GM12878 (cell line): ENCODE data around the gene BMF. TPM values are rescaled to one million over a fixed set of nuclear protein-coding genes. Genes with fewer than 3 reads are reported as not detected.

Experiments used
- ATAC-seq: fragments of 200-7000 bp; cut with Tn5 transposase; 3 replicates; pipeline ENCODE4 v1.9.1; 2020; ENCODE audit warnings: mild to moderate bottlenecking, moderate library complexity
- BruUV-seq: library from RNA; stranded (reverse); fragments of 400-500 nt; replicated peaks from 2 replicates; lab custom pipeline; 2021; lab: Mats Ljungman, UMichigan
- CTCF ChIA-PET: fragments of 300-600 bp; sonication (Branson Sonifier 250); formaldehyde crosslinking; extraction: SDS; loops from one replicate; lab custom pipeline; 2021; ENCODE audit warnings: inconsistent platforms; lab: Yijun Ruan, JAX
- POLR2A ChIA-PET: fragments of 350-600 bp; formaldehyde crosslinking; extraction: SDS; loops from one replicate; lab custom pipeline; 2021; ENCODE audit warnings: inconsistent platforms; lab: Charles Lee
- RAD21 ChIA-PET: fragments of 300-600 bp; sonication (Branson Sonifier 250); formaldehyde crosslinking; loops from one replicate; lab custom pipeline; 2023; ENCODE audit warnings: antibody characterized with exemption; ENCODE audit not compliant: unreplicated experiment; lab: Charles Lee
- SMC1A ChIA-PET: fragments of 300-600 bp; sonication (Branson Sonifier 250); formaldehyde crosslinking; loops from one replicate; lab custom pipeline; 2023; ENCODE audit not compliant: unreplicated experiment, uncharacterized antibody; lab: Charles Lee
- DNase-seq: peaks from one replicate; pipeline ENCODE4 v3.0.0-alpha.2; 2011; ENCODE audit warnings: low read depth, low spot score
- FAIRE-seq: peaks from 3 replicates; lab custom pipeline; 2011; peaks lifted over from hg19 to GRCh38; lab: Jason Lieb, UNC
- H2AFZ ChIP-seq: 2 replicates; pipeline ENCODE4 v1.6.0; 2011; ENCODE audit warnings: low read depth, low read length, control low read depth; ENCODE audit not compliant: control insufficient read depth
- H3K27ac ChIP-seq: 2 replicates; pipeline ENCODE4 v1.5.1; 2011; ENCODE audit warnings: control low read depth; ENCODE audit not compliant: control insufficient read depth, insufficient read depth
- H3K27me3 ChIP-seq, 2 experiments: replicated peaks in 1 of 2; 2 replicates each; pipeline versions ENCODE4 v1.6.0 to v1.6.1; 2011; ENCODE audit warnings: low read length in 1 of 2; ENCODE audit not compliant: control insufficient read depth in 2 of 2, insufficient read depth in 2 of 2
- H3K36me3 ChIP-seq, 2 experiments: 2 replicates each; pipeline ENCODE4 v1.5.1; 2011; ENCODE audit warnings: low read length in 1 of 2; ENCODE audit not compliant: control insufficient read depth in 2 of 2, insufficient read depth in 2 of 2
- H3K4me1 ChIP-seq: 2 replicates; pipeline ENCODE4 v1.6.1; 2011; ENCODE audit warnings: mild to moderate bottlenecking, low read length, moderate library complexity, mixed read lengths; ENCODE audit not compliant: control insufficient read depth, insufficient read depth
- H3K4me2 ChIP-seq: 2 replicates; pipeline ENCODE4 v1.6.0; 2011; ENCODE audit warnings: control low read depth; ENCODE audit not compliant: control insufficient read depth, insufficient read depth
- H3K4me3 ChIP-seq: fragments of 200-600 bp; sonication (generic); 2 replicates; pipeline ENCODE4 v1.5.1; 2016
- H3K79me2 ChIP-seq: 2 replicates; pipeline ENCODE4 v1.6.0; 2011; ENCODE audit warnings: low read length; ENCODE audit not compliant: control insufficient read depth, insufficient read depth
- H3K9ac ChIP-seq: 2 replicates; pipeline ENCODE4 v1.8.0; 2011; ENCODE audit warnings: low read length, control low read depth, mixed read lengths; ENCODE audit not compliant: control insufficient read depth, insufficient read depth
- H3K9me3 ChIP-seq: replicated peaks from 3 replicates; pipeline ENCODE4 v1.5.1; 2011; ENCODE audit warnings: mild to moderate bottlenecking, low read length; ENCODE audit not compliant: control insufficient read depth, insufficient read depth
- H4K20me1 ChIP-seq: 2 replicates; pipeline ENCODE4 v1.6.0; 2011; ENCODE audit not compliant: control insufficient read depth, insufficient read depth
- ASH2L ChIP-seq: fragments of 300-600, 200-600 bp; sonication (generic); IDR thresholded peaks from 2 replicates; pipeline ENCODE4 v1.6.1; 2017; ENCODE audit warnings: low read depth, mild to moderate bottlenecking, borderline replicate concordance
- CBFB ChIP-seq: IDR thresholded peaks from 2 replicates; pipeline ENCODE4 v1.6.1; 2016; ENCODE audit warnings: antibody characterized with exemption, low read depth
- CREB1 ChIP-seq: IDR thresholded peaks from 2 replicates; pipeline ENCODE4 v1.6.1; 2012; ENCODE audit warnings: low read depth, mild to moderate bottlenecking, inconsistent platforms
- EED ChIP-seq: sonication (generic); IDR thresholded peaks from 2 replicates; pipeline ENCODE4 v1.6.1; 2016; ENCODE audit warnings: antibody characterized with exemption, low read depth
- EGR1 ChIP-seq, 2 experiments: IDR thresholded peaks; 1 replicate in 1 of 2; 2 replicates in 1 of 2; pipeline ENCODE4 v1.6.1; 2011 to 2012; ENCODE audit warnings: low read depth in 2 of 2, low read length in 2 of 2, borderline replicate concordance in 1 of 2, mild to moderate bottlenecking in 1 of 2, moderate library complexity in 1 of 2
- EP300 ChIP-seq, 2 experiments: fragments of 150-350 bp in 1 of 2; IDR thresholded peaks; 2 replicates each; pipeline ENCODE4 v1.6.1; 2011 to 2012; ENCODE audit warnings: low read depth in 2 of 2, low read length in 2 of 2, borderline replicate concordance in 1 of 2, improper control_type of control experiment in 1 of 2, inconsistent platforms in 1 of 2; ENCODE audit not compliant: control insufficient read depth in 1 of 2
- FOS ChIP-seq: IDR thresholded peaks from 3 replicates; pipeline ENCODE4 v1.6.1; 2011; ENCODE audit warnings: borderline replicate concordance; ENCODE audit not compliant: insufficient read length; ENCODE audit errors: extremely low read depth
- KDM1A ChIP-seq: fragments of 200-600 bp; sonication (generic); IDR thresholded peaks from 2 replicates; pipeline ENCODE4 v1.6.1; 2016; ENCODE audit warnings: borderline replicate concordance
- MYB ChIP-seq: fragments of 150-350 bp; IDR thresholded peaks from 2 replicates; pipeline ENCODE4 v1.6.1; 2014; ENCODE audit warnings: mild to moderate bottlenecking, low read depth, low read length, borderline replicate concordance
- RAD51 ChIP-seq: fragments of 450-650 bp; IDR thresholded peaks from 2 replicates; pipeline ENCODE4 v1.6.1; 2016; ENCODE audit warnings: moderate library complexity, mild to moderate bottlenecking, inconsistent platforms
- WGBS: methylation state at CpG from one replicate; pipeline ENCODE4 v1.1.6; 2016; ENCODE audit warnings: low lambda C conversion rate; ENCODE audit not compliant: insufficient replicate concordance, insufficient coverage; ENCODE audit errors: missing lambda C conversion rate; 5-methylcytosine and 5-hydroxymethylcytosine counted together
- in situ Hi-C: fragments of 300-500 bp; cut with MboI; formaldehyde crosslinking; loops from 9 replicates; pipeline ENCODE4 v1.14.3; 2018; ENCODE audit warnings: mixed read lengths
- intact Hi-C: fragments of 100-400 bp; cut with micrococcal nuclease; formaldehyde crosslinking; loops from one replicate; pipeline ENCODE4 v1.14.2; 2022; ENCODE audit not compliant: unreplicated experiment
- polyA plus RNA-seq, 11 experiments: library from polyadenylated mRNA; depleted of rRNA in 4 of 11; unstranded in 6 of 11; stranded (reverse) in 5 of 11; fragments of >200 nt; fragmentation: Nextera tagmentation in 4 of 11; fragmentation: Illumina TruSeq in 1 of 11; extraction: Ambion mirVana in 4 of 11; extraction: Trizol in 1 of 11; gene quantifications; 1 replicate in 1 of 11; 2 replicates in 10 of 11; pipeline versions ENCODE4 v1.2.1 to v1.2.3, GENCODE V29; 2011 to 2016; ENCODE audit warnings: inconsistent platforms in 2 of 11, missing spikeins in 2 of 11, low read depth in 1 of 11
- total RNA-seq, 4 experiments: library from RNA; depleted of rRNA in 3 of 4; stranded (reverse); fragments of >200 nt in 3 of 4; fragmentation: Illumina TruSeq in 1 of 4; extraction: Trizol in 1 of 4; gene quantifications; 2 replicates each; pipeline versions ENCODE4 v1.2.1 to v1.2.3, GENCODE V29; 2013 to 2021
- TF ChIP-seq, protein P1 (sequence below): IDR thresholded peaks from 2 replicates; pipeline ENCODE4 v1.6.1; 2012; ENCODE audit warnings: low read length, inconsistent platforms
- TF ChIP-seq, protein P2 (sequence below): IDR thresholded peaks from 2 replicates; pipeline ENCODE4 v1.6.1; 2011; ENCODE audit warnings: mild to moderate bottlenecking, low read depth, low read length, moderate library complexity; ENCODE audit not compliant: insufficient replicate concordance
- TF ChIP-seq, protein P3 (sequence below): IDR thresholded peaks from 2 replicates; pipeline ENCODE4 v1.6.1; 2012; ENCODE audit warnings: improper control_type of control experiment, low read depth, low read length; ENCODE audit not compliant: insufficient replicate concordance

BMF gene
- total and polyA plus RNA-seq, 10 of the 15 experiments (the other 5 are each of a cell fraction or from before 2014, with no cell fraction given): 0.82 to 34.9 (median 16.9) TPM

DNA sequence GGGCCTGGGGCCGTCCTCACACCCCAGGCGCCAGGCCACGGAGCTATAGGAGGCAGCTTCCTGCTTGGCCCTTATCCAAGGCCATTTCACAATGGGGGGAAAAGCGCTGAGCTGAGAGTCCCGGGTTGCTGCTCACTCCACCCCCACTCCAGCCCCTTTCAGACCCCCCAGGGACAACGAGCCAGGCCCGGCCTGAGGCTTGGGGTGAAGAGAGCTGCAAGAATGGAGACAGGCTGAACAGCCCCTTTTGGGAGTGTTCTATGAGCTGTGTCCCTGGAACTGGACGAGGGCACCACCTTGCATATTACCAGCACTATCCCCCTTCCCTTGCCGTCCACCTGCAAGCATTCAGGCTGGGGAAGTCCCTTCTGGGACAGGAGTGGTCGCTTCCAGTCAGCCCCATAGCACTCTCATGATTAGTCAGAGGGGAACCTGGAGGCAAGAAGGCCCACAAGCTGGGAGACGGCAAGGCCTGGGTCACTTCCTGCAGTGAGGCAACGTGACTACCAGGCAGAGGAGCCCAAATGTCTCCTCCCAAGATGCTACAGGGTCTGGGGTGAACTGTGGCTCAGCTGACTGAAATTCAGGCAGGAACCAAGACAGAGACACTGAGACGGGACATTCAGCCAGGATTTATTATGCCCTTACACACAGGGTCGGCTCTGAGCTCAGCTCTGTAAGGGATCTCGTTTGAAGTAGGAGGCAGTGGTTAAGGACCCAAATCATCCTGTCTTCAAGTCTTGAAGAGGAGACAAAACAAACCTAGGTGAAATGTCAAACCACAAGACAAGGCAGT is 61.1 kb downstream of the BMF start:
- H4K20me1 ChIP-seq: no peaks in the 10 kb centered on the region
- ChIA-PET POLR2A (interaction anchor here (0.5 to 8.0 kb wide), 16 partner anchors 12 to 228 kb away, joined by 3 to 307 read pairs (median 4); partner anchors contain the start of genes BMF and BUB1B), SMC1A (interaction anchor here (0.7 to 23.0 kb wide), 24 partner anchors 8 to 263 kb away, joined by 3 to 1082 read pairs (median 8); partner anchors contain the start of genes BMF and BUB1B), CTCF (interaction anchor here (0.7 to 11.8 kb wide), 29 partner anchors 8 to 289 kb away, joined by 3 to 776 read pairs (median 7); partner anchors contain the start of genes BMF, BUB1B, FSIP1 and PAK6), RAD21 (interaction anchor here (0.5 to 8.5 kb wide), 18 partner anchors 10 to 260 kb away, joined by 3 to 903 read pairs (median 11); partner anchors contain the start of genes BMF, BUB1B and SRP14)
- WGBS: under 1% methylated on average over 15 of the region's 15 CpGs
- no peaks in the 10 kb centered on the region for H3K9me3 ChIP-seq
- peak overlapping the region; percentile 68 for H3K9ac ChIP-seq
- DNase-seq (peak; percentile 86), FAIRE-seq (peak; percentile 86), ATAC-seq (peak; percentile 72)
- no peaks in the 10 kb centered on the region for H3K27me3 ChIP-seq
- H2AFZ ChIP-seq: peak overlapping the region; percentile 60
- TSS peak; percentile 54 for BruUV-seq
- peak overlapping the region; percentile 92 for H3K27ac ChIP-seq
- H3K36me3 ChIP-seq: no peaks in the 10 kb centered on the region; a peak in 1 of 4 replicates
- in situ Hi-C loops: loop anchor here (5.0 to 10.0 kb wide), 3 partner anchors 120 to 225 kb away; no protein-coding TSS in a partner anchor
- H3K4me1 ChIP-seq: peaks cover 65% of the 10 kb centered on the region
- no peak overlapping the region for H3K4me3 ChIP-seq
- peaks cover 2% of the 10 kb centered on the region; the same call in 1 of the 2 replicates for H3K79me2 ChIP-seq
- intact Hi-C loops: loop anchor here (1.0 to 5.0 kb wide), 3 partner anchors 17 to 135 kb away; no protein-coding TSS in a partner anchor
- H3K4me2 ChIP-seq: peak overlapping the region; percentile 95
- TF ChIP-seq EGR1 (IDR thresholded peaks at IDR 0.05; ENCODE audit: borderline replicate concordance in 1 of 2, low read depth in 2 of 2, low read length in 2 of 2): no peak; a peak in 1 of 3 replicates
- no peak for TF ChIP-seq FOS
- peak; percentile 99 for TF ChIP-seq EED
- TF ChIP-seq, protein P1, sequence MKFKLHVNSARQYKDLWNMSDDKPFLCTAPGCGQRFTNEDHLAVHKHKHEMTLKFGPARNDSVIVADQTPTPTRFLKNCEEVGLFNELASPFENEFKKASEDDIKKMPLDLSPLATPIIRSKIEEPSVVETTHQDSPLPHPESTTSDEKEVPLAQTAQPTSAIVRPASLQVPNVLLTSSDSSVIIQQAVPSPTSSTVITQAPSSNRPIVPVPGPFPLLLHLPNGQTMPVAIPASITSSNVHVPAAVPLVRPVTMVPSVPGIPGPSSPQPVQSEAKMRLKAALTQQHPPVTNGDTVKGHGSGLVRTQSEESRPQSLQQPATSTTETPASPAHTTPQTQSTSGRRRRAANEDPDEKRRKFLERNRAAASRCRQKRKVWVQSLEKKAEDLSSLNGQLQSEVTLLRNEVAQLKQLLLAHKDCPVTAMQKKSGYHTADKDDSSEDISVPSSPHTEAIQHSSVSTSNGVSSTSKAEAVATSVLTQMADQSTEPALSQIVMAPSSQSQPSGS: no peak
- TF ChIP-seq, protein P2, sequence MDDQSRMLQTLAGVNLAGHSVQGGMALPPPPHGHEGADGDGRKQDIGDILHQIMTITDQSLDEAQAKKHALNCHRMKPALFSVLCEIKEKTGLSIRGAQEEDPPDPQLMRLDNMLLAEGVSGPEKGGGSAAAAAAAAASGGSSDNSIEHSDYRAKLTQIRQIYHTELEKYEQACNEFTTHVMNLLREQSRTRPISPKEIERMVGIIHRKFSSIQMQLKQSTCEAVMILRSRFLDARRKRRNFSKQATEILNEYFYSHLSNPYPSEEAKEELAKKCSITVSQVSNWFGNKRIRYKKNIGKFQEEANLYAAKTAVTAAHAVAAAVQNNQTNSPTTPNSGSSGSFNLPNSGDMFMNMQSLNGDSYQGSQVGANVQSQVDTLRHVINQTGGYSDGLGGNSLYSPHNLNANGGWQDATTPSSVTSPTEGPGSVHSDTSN: no peak
- no peak for TF ChIP-seq CREB1
- no peak; the same call in 1 of the 2 replicates for TF ChIP-seq CBFB
- TF ChIP-seq ASH2L: no peak
- peak; percentile 62; the same call in 1 of the 2 replicates for TF ChIP-seq RAD51
- TF ChIP-seq EP300 (IDR thresholded peaks at IDR 0.05; ENCODE audit: borderline replicate concordance in 1 of 2, control insufficient read depth in 1 of 2, low read depth in 2 of 2, low read length in 2 of 2): peak in 1 of 2 experiments; percentile 31; a peak in 1 of 4 replicates
- TF ChIP-seq, protein P3, sequence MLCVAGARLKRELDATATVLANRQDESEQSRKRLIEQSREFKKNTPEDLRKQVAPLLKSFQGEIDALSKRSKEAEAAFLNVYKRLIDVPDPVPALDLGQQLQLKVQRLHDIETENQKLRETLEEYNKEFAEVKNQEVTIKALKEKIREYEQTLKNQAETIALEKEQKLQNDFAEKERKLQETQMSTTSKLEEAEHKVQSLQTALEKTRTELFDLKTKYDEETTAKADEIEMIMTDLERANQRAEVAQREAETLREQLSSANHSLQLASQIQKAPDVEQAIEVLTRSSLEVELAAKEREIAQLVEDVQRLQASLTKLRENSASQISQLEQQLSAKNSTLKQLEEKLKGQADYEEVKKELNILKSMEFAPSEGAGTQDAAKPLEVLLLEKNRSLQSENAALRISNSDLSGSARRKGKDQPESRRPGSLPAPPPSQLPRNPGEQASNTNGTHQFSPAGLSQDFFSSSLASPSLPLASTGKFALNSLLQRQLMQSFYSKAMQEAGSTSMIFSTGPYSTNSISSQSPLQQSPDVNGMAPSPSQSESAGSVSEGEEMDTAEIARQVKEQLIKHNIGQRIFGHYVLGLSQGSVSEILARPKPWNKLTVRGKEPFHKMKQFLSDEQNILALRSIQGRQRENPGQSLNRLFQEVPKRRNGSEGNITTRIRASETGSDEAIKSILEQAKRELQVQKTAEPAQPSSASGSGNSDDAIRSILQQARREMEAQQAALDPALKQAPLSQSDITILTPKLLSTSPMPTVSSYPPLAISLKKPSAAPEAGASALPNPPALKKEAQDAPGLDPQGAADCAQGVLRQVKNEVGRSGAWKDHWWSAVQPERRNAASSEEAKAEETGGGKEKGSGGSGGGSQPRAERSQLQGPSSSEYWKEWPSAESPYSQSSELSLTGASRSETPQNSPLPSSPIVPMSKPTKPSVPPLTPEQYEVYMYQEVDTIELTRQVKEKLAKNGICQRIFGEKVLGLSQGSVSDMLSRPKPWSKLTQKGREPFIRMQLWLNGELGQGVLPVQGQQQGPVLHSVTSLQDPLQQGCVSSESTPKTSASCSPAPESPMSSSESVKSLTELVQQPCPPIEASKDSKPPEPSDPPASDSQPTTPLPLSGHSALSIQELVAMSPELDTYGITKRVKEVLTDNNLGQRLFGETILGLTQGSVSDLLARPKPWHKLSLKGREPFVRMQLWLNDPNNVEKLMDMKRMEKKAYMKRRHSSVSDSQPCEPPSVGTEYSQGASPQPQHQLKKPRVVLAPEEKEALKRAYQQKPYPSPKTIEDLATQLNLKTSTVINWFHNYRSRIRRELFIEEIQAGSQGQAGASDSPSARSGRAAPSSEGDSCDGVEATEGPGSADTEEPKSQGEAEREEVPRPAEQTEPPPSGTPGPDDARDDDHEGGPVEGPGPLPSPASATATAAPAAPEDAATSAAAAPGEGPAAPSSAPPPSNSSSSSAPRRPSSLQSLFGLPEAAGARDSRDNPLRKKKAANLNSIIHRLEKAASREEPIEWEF: no peak
- TF ChIP-seq MYB: no peak
- TF ChIP-seq KDM1A: no peak
